GM10266 (cell line): ENCODE data around the gene MMP14.
"Not testable (repeated sequence)": the region's sequence is repeated elsewhere in the genome, so short reads cannot be mapped to it uniquely, and the experiment has no call there.

Experiments
- DNase-seq: peaks from one replicate; pipeline ENCODE4 v3.0.0; 2012; ENCODE audit errors: extremely low spot score
- CTCF ChIP-seq: IDR thresholded peaks from 2 replicates; pipeline ENCODE4 v1.5.1; 2012; ENCODE audit warnings: mild to moderate bottlenecking, low read depth; ENCODE audit not compliant: control insufficient read depth, insufficient read depth; ENCODE audit errors: missing control alignments

The MMP14 gene

GRCh38 chr14:22803687-22803974, 32.8 kb upstream of the MMP14 start:
- DNase-seq, result no peak
- no peak for TF ChIP-seq CTCF

GRCh38 chr14:22805235-22805634, 31.1 kb upstream of the MMP14 start:
- not testable (repeated sequence) for DNase-seq

GRCh38 chr14:22807432-22808087, 28.8 kb upstream of the MMP14 start:
- DNase-seq, result no peak
- no peak for TF ChIP-seq CTCF

- no peak for TF ChIP-seq CTCF
- no peak for DNase-seq
Observed at GRCh38 chr14:22808388-22809209, 27.8 kb upstream of the MMP14 start.

- TF ChIP-seq CTCF, result no peak
- no peak for DNase-seq
Observed at GRCh38 chr14:22811722-22812121, 24.7 kb upstream of the MMP14 start.

- no peak for DNase-seq
- TF ChIP-seq CTCF, result no peak
Observed at GRCh38 chr14:22812744-22813143, 23.6 kb upstream of the MMP14 start.

GRCh38 chr14:22813145-22813544, 23.2 kb upstream of the MMP14 start:
- no peak for TF ChIP-seq CTCF
- no peak for DNase-seq
